HG02571 (cell line): Measurements from ENCODE around the gene KLHL3.

ENCODE experiments used
- ATAC-seq: cut with Tn5 transposase; IDR thresholded peaks from one replicate; pipeline ENCODE4 v1.9.1; 2021; ENCODE audit warnings: mild to moderate bottlenecking, moderate library complexity; ENCODE audit not compliant: unreplicated experiment

Gene KLHL3

DNA sequence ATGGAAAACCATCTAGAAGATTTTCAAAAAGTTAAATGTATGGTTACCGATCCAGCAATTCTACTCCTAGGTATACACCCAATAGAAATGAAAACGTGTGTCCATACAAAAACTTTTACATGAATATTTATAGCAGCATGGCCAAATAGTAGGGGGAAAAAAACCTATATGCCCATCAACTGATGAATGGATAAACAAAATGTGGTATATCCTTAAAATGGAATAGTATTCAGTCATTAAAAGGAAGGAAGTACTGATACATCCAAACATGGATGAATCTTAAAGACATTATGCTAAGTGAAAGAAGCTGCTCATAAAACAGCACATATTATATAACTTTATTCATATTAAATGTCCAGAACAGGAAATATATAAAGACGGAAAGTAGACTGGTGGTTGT, 143.6 kb downstream of the KLHL3 start:
- no peak for ATAC-seq

DNA sequence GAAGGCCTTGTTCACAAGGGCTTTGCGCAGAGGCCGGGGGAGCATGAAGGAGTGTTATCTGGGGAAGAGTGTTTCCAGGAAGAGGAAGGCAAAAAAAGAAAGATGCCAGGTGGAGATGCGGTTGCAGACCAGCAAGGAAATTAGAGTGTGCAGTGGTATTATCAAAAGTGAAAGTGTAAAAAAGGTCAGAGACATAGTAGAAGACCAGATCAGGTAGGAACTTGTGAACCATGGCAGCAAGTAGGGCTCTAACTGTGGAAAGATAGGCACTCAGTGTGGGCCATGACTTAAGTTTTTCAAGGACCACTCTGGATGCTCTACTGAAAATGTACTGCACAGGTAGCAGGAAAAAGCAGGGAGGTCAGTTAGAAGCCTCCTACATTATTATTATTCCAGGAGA, 146.7 kb downstream of the KLHL3 start:
- ATAC-seq = no peak

DNA sequence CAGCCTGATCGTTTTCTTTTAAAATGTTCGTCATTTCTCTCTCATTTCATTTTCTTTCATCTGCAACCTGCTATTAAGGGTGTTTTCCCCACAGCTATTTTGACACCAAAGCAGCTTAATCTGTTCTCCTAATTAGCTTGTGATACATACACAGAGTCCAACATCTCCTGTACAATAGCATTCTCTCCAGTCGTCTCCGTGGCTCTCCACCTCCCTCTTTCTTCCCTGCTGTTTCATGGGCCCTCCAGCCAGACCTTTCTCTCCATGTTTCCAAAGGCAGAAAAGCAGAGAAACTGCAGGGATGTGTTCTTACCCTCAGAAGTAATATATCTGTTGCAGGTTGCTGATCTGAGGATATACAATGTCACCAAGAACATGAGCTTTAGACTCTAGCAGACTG, 148.0 kb downstream of the KLHL3 start:
- no peak for ATAC-seq

DNA sequence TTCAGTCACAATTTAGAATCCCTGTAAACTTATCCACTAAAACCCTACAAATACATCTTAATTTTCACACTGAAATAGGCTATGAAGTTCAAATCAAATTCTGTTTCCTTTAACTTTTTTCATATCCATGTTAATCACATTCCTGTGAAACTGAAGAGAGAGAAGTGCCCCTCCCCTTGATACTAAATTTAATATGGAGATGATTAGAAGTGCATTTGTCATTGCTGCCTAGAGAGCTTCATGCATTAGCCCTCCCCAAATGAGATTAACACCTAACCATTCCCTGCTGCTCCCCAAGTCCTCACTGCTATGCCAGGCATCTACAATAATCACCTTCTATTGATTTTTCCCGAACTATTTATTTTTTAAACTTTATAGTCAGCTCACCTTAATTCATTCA, 151.6 kb downstream of the KLHL3 start:
- no peak for ATAC-seq

DNA sequence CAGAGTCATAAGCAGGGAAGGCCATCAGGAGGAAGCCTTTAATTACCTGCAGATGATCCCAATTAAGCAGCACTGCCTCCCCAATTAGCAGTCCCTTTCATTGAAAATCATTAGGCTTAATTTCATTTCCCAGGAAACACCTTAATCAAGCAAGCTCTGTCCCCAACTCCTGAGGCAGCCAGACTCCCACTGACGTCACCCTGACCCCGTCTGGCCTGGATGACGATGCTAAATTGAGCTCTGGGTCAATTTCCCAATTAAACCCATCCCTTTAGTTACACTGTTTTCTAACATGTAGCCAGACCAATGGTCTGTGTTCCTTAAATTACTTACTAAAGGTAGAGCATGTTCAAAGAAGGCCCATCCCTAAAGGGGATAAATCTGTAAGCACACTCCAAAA, 152.8 kb downstream of the KLHL3 start:
- no peak for ATAC-seq

DNA sequence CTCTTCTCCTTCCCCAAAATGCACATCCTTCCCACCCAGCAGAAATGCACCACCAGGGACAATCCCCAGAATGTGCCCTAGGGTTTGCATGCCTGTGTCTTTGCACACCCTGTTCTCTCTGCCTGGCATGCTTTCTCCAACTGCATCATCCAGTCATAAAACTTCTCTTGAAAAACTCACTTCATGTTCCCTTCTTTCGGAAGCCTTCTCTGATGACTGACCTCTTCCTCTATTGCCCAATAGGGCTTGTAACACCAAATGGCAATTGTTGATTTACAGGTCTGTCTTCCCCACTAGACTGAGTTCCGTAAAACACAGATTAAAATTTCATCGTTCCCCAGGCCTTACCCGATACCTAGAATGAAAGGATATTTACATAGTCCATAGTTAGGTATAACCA, 153.7 kb downstream of the KLHL3 start:
- ATAC-seq = no peak

DNA sequence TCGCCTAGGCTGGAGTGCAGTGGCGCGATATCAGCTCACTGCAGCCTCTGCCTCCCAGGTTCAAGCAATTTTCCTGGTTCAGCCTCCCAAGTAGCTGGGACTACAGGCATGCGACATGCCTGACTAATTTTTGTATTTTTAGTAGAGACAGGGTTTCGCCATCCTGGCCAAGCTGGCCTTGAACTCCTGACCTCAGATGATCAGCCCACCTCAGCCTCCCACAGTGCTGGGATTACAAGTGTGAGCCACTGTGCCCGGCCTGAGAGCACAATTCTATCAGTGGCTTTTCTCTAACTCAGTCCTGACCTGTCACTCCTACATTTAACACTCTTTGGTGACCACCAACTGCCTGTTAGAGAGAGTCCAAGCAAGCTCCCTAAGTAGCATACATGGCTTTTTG, 154.1 kb downstream of the KLHL3 start:
- ATAC-seq = no peak

DNA sequence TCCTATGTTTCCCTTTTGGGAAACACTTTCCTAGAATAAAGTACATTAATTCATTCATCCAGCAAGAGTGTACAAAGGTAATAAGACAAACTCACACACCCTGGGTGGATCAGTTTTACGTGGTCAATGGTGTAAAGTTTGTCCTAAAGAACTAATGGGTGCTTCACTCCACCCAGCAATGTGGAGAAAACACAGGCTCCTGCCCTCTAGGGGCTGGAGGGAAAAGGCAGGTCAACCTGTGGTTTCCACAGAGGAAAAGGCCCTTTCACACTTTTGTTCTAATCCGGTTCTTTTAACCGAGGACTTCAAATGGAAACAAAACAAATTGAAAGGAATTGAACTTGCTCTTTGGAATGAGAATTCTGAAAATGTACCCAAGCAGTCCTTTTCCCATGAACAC, 155.9 kb downstream of the KLHL3 start:
- ATAC-seq = no peak

DNA sequence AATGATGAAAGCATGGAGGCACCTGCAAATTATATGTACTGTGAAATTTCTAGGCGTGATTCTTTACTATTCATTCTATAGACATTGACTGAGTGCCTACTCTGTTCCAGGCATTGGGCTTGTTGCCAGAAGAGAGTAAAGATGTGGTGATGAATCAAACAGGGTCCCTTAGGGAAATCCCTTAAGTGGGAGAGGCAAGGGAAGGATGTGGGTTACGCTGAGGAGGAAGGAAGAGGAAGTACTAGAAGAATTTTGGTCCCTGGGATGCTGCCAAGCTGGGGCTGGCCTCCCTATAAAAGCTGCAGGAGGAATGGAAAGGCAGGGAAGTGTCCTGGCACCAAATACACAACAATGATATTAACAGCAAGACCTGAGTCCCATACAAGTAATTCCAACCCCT, 160.0 kb downstream of the KLHL3 start:
- no peak for ATAC-seq

DNA sequence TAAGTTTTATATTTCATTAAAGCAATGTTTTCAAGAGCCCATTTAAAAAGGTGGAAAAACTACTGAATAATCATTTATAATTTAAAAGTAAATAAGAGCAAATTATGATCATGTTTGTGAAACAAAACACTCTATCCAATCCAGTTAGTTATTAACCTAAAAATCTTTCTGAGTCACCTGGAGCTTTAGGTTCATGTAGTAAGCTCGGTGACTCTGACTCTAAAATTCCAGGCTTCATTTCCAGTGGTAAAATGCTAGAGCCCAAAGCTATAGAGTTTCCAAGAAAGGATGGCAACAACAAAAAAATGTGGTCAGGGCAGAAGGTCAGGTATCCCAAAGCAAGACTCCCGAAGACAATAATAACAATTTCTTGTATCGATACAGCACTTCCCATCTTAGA, 160.7 kb downstream of the KLHL3 start:
- no peak for ATAC-seq

DNA sequence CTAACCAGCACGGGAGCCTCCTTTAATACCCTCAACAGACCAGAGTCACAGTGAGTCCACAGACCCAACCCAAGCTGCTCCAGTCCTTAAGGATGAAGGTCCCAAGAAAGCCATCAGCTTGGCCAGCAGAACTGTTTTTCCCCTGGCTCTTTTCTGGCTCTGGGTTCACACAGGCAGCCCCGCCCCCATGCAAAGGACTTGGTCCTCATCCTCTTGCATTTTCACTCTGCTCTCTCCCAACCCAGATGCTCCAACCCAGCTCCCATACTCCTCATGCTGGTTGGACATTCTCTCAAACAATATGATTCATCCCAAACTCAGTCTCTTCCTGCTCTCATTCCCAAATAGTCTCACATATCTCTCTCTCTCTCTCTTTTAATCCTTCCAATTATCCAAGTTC, 162.5 kb downstream of the KLHL3 start:
- ATAC-seq = no peak

DNA sequence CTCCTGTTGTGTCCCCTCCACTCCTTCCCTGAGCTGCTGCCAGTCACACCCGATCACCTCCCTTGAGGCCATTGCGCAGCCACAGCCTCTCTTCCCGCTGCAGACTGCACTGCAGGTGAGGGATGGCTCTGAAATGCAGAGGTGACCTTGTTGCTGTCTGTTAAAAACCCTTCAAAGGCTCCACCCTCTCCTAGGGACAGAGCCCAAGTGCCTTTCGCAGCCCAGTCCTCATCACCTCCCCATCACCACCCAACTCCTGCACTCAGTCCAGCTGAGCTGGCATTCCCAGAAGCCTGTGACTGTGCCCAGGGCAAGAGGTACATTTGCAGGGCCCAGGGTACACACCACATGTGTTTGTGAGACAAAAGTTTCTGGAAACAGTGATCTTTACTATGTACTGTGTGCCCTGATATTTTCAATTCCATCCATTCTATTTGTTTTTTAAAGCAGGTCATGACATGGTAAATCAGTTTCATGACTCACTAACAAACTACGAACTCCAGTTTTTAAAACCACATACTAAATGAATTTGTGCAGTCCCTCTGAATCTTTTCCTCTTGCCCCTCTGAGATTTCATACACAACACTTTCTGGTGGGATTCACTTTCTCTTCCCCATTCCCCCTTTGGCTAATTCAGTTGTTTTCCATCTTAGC, 163.7 kb downstream of the KLHL3 start:
- no peak for ATAC-seq

DNA sequence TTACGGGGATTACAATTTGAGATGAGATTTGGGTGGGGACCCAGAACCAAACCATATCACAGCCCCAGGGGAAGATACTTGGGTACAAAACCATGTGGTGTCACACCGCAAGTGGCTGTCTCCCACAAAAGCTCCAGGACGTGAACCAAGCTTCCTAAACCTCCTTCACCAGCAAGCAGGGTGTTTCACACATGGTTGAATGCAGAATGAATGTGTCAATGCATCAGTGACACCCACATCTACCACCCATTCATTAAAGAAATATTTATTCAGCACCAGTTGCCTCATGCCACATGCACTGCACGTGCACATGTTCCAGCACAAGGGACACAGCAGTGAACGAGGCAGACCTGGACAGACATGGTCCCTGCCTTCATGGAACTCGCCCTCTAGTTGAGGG, 165.8 kb downstream of the KLHL3 start:
- ATAC-seq = no peak
